SK-N-SH (cell line): ENCODE measurements around the gene REELD1. TPM values are rescaled to one million over a fixed set of nuclear protein-coding genes. Genes with fewer than 3 reads are reported as not detected.

Experiments
- CTCF ChIA-PET: fragments of 300-600, 350-600 bp; formaldehyde crosslinking; extraction: SDS; loops from one replicate; lab custom pipeline; 2021; lab: Yijun Ruan, JAX
- POLR2A ChIA-PET: fragments of 350-600 bp; sonication (Branson Sonifier 250); formaldehyde crosslinking; extraction: SDS; loops from one replicate; lab custom pipeline; 2020; ENCODE audit warnings: antibody characterized with exemption, inconsistent platforms; lab: Yijun Ruan, JAX
- DNase-seq: peaks from one replicate; pipeline ENCODE4 v3.0.0; 2012
- H2AFZ ChIP-seq: fragments of 200-600 bp; sonication (generic); 2 replicates; pipeline ENCODE4 v1.8.1; 2016; ENCODE audit warnings: antibody characterized with exemption, mild to moderate bottlenecking, low read depth
- H3F3A ChIP-seq: fragments of 200-600 bp; sonication (generic); replicated peaks from 2 replicates; pipeline ENCODE3; 2016; ENCODE audit warnings: antibody characterized with exemption, mild to moderate bottlenecking; ENCODE audit not compliant: insufficient read depth
- H3K27ac ChIP-seq, 2 experiments: fragments of 200-500 bp in 1 of 2; fragments of 200-600 bp in 1 of 2; sonication (Bioruptor generic) in 1 of 2; sonication (generic), shearing (Covaris generic) in 1 of 2; 2 replicates each; pipeline versions ENCODE4 v1.5.1 to v1.6.1; 2014 to 2016; ENCODE audit warnings: low read depth in 2 of 2, inconsistent platforms in 1 of 2, low read length in 1 of 2, mild to moderate bottlenecking in 1 of 2, mixed read lengths in 1 of 2
- H3K27me3 ChIP-seq: fragments of 200-600 bp; sonication (generic), shearing (Covaris generic); 2 replicates; pipeline ENCODE4 v1.6.1; 2016; ENCODE audit warnings: mixed run types; ENCODE audit not compliant: insufficient read depth
- H3K36me3 ChIP-seq, 2 experiments: fragments of 200-500 bp in 1 of 2; fragments of 200-600 bp in 1 of 2; sonication (Bioruptor generic) in 1 of 2; sonication (generic) in 1 of 2; replicated peaks in 1 of 2; 2 replicates each; pipeline versions ENCODE3 to v1.5.1; 2014 to 2016; ENCODE audit warnings: low read length in 1 of 2, mild to moderate bottlenecking in 1 of 2; ENCODE audit not compliant: insufficient read depth in 2 of 2, control insufficient read depth in 1 of 2
- H3K4me1 ChIP-seq, 2 experiments: fragments of 200-500 bp in 1 of 2; fragments of 200-600 bp in 1 of 2; sonication (Bioruptor generic) in 1 of 2; sonication (generic), shearing (Covaris generic) in 1 of 2; 2 replicates each; pipeline versions ENCODE4 v1.5.1 to v1.6.1; 2014 to 2016; ENCODE audit warnings: low read depth in 1 of 2, low read length in 1 of 2, mixed run types in 1 of 2; ENCODE audit not compliant: insufficient read depth in 2 of 2, control insufficient read depth in 1 of 2
- H3K4me2 ChIP-seq: fragments of 200-600 bp; sonication (generic), shearing (Covaris generic); 2 replicates; pipeline ENCODE4 v1.6.1; 2017; ENCODE audit warnings: mixed run types
- H3K4me3 ChIP-seq, 2 experiments: fragments of 200-500 bp in 1 of 2; fragments of 200-600 bp in 1 of 2; sonication (Bioruptor generic) in 1 of 2; sonication (generic), shearing (Covaris generic) in 1 of 2; 2 replicates each; pipeline versions ENCODE4 v1.5.1 to v1.8.1; 2014 to 2016; ENCODE audit warnings: low read depth in 2 of 2, inconsistent platforms in 1 of 2, low read length in 1 of 2, mild to moderate bottlenecking in 1 of 2, mixed read lengths in 1 of 2, moderate library complexity in 1 of 2
- H3K79me2 ChIP-seq: fragments of 200-600 bp; sonication (generic); 2 replicates; pipeline ENCODE4 v1.8.1; 2017; ENCODE audit warnings: mild to moderate bottlenecking; ENCODE audit not compliant: insufficient read depth
- H3K9ac ChIP-seq: fragments of 200-600 bp; sonication (generic); 2 replicates; pipeline ENCODE4 v1.6.1; 2017; ENCODE audit warnings: mixed run types
- H3K9me2 ChIP-seq: fragments of 200-600 bp; sonication (generic); 2 replicates; pipeline ENCODE4 v1.6.1; 2017; ENCODE audit warnings: mixed run types
- H3K9me3 ChIP-seq: fragments of 200-600 bp; sonication (generic); 2 replicates; pipeline ENCODE4 v1.6.1; 2017; ENCODE audit warnings: mixed run types, mild to moderate bottlenecking, moderate library complexity
- H4K20me1 ChIP-seq: fragments of 200-600 bp; sonication (generic); 2 replicates; pipeline ENCODE4 v1.6.1; 2017; ENCODE audit warnings: mild to moderate bottlenecking, mixed run types; ENCODE audit not compliant: insufficient read depth
- ELF1 ChIP-seq: IDR thresholded peaks from 2 replicates; pipeline ENCODE4 v1.4.0; 2012
- EP300 ChIP-seq, 2 experiments: IDR thresholded peaks; 2 replicates each; pipeline versions ENCODE4 v1.4.0 to v1.6.1; 2012; ENCODE audit warnings: borderline replicate concordance in 1 of 2, low read depth in 1 of 2, low read length in 1 of 2
- FOXJ3 ChIP-seq: sonication (generic); formaldehyde crosslinking; IDR thresholded peaks from 2 replicates; pipeline ENCODE4 v1.5.1; 2020; ENCODE audit warnings: mild to moderate bottlenecking, missing genetic modification reagents
- GABPA ChIP-seq: IDR thresholded peaks from 2 replicates; pipeline ENCODE4 v1.4.0; 2012; ENCODE audit warnings: low read depth, mild to moderate bottlenecking
- GATA2 ChIP-seq: sonication (generic); formaldehyde crosslinking; IDR thresholded peaks from 2 replicates; pipeline ENCODE4 v1.5.0; 2020; ENCODE audit warnings: mild to moderate bottlenecking, missing genetic modification reagents
- MXI1 ChIP-seq: IDR thresholded peaks from 2 replicates; pipeline ENCODE4 v1.6.1; 2012; ENCODE audit warnings: mild to moderate bottlenecking, low read depth, low read length, improper control_type of control experiment
- NRF1 ChIP-seq: IDR thresholded peaks from 2 replicates; pipeline ENCODE4 v1.6.1; 2012; ENCODE audit warnings: low read depth, mild to moderate bottlenecking, low read length
- POLR2AphosphoS5 ChIP-seq: IDR thresholded peaks from 2 replicates; pipeline ENCODE4 v1.6.1; 2012; ENCODE audit warnings: low read depth, low read length
- RAD21 ChIP-seq: IDR thresholded peaks from 2 replicates; pipeline ENCODE4 v1.6.1; 2012; ENCODE audit warnings: mild to moderate bottlenecking, low read length
- RCOR1 ChIP-seq: fragments of 150-350 bp; IDR thresholded peaks from 2 replicates; pipeline ENCODE4 v1.6.1; 2017; ENCODE audit warnings: antibody characterized with exemption, low read length
- RFX5 ChIP-seq: IDR thresholded peaks from 2 replicates; pipeline ENCODE4 v1.6.1; 2012; ENCODE audit warnings: mild to moderate bottlenecking, improper control_type of control experiment, low read length
- SIN3A ChIP-seq: IDR thresholded peaks from 2 replicates; pipeline ENCODE4 v1.6.1; 2012; ENCODE audit warnings: low read depth, mild to moderate bottlenecking, low read length, moderate library complexity, borderline replicate concordance
- TCF12 ChIP-seq: IDR thresholded peaks from 2 replicates; pipeline ENCODE4 v1.4.0; 2012
- YY1 ChIP-seq: IDR thresholded peaks from 2 replicates; pipeline ENCODE4 v1.4.0; 2012; ENCODE audit warnings: low read depth, mild to moderate bottlenecking
- ZBTB33 ChIP-seq: IDR thresholded peaks from 2 replicates; pipeline ENCODE4 v1.4.0; 2012; ENCODE audit warnings: low read depth, borderline replicate concordance
- WGBS: methylation state at CpG from one replicate; pipeline ENCODE4 v1.1.6; 2017; ENCODE audit warnings: low lambda C conversion rate; 5-methylcytosine and 5-hydroxymethylcytosine counted together
- polyA plus RNA-seq, 3 experiments: library from polyadenylated mRNA; depleted of rRNA; stranded (reverse); fragments of >200 nt; gene quantifications; 2 replicates each; pipeline ENCODE4 v1.2.3, GENCODE V29; 2012
- TF ChIP-seq, protein P1 (sequence below): IDR thresholded peaks from 2 replicates; pipeline ENCODE4 v1.4.0; 2012; ENCODE audit warnings: low read depth, borderline replicate concordance
- TF ChIP-seq, protein P2 (sequence below): IDR thresholded peaks from 2 replicates; pipeline ENCODE4; 2012
- TF ChIP-seq, protein P3 (sequence below): fragments of 150-350 bp; IDR thresholded peaks from 2 replicates; pipeline ENCODE4 v1.6.1; 2016; ENCODE audit warnings: mild to moderate bottlenecking, low read depth, low read length

Gene REELD1
- polyA plus RNA-seq, 1 of the 3 experiments (the other 2 are of a cell fraction) = not detected

DNA sequence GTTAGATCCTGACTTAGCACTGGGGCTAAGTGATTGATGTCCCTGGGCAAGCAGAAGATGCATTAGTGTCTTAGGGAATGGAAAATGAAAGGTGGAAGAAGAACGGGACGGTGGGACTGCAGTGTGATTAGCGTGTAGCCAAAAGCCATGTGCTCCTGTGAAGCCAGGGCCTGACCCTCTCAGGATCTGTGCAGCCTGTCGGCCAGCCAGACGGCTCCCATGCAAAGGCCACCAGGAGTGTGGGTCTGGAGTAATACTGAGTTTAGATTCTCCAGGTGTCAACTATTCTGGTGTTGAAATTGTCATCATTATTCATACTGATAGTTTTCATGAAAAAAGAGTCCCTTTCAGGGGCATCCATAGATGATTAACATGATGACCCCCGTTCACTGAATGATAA is 32.0 kb downstream of the REELD1 start:
- H2AFZ ChIP-seq = no peak overlapping the region
- H3K36me3 ChIP-seq = no peaks in the 10 kb centered on the region
- no peaks in the 10 kb centered on the region for H3K9me3 ChIP-seq
- H4K20me1 ChIP-seq = no peaks in the 10 kb centered on the region
- ChIA-PET POLR2A (no interaction called here), CTCF (interaction anchor here (0.6 kb wide), 1 partner anchor 670 kb away, joined by 3 read pairs; no protein-coding TSS in a partner anchor)
- H3K4me2 ChIP-seq = no peak overlapping the region
- H3K27ac ChIP-seq = no peak overlapping the region
- WGBS = 87% methylated on average over 6 of the region's 6 CpGs
- TF ChIP-seq SIN3A = no peak
- no peak for TF ChIP-seq TCF12
- TF ChIP-seq ZBTB33 = no peak
- TF ChIP-seq RCOR1 = no peak
- no peak for TF ChIP-seq MXI1
- no peak for TF ChIP-seq NRF1
- TF ChIP-seq, protein P1, sequence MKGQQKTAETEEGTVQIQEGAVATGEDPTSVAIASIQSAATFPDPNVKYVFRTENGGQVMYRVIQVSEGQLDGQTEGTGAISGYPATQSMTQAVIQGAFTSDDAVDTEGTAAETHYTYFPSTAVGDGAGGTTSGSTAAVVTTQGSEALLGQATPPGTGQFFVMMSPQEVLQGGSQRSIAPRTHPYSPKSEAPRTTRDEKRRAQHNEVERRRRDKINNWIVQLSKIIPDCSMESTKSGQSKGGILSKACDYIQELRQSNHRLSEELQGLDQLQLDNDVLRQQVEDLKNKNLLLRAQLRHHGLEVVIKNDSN = no peak
- no peak for TF ChIP-seq POLR2AphosphoS5
- TF ChIP-seq, protein P2, sequence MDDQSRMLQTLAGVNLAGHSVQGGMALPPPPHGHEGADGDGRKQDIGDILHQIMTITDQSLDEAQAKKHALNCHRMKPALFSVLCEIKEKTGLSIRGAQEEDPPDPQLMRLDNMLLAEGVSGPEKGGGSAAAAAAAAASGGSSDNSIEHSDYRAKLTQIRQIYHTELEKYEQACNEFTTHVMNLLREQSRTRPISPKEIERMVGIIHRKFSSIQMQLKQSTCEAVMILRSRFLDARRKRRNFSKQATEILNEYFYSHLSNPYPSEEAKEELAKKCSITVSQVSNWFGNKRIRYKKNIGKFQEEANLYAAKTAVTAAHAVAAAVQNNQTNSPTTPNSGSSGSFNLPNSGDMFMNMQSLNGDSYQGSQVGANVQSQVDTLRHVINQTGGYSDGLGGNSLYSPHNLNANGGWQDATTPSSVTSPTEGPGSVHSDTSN = no peak
- no peak overlapping the region for H3K4me3 ChIP-seq
- DNase-seq = no peak
- H3K79me2 ChIP-seq = no peaks in the 10 kb centered on the region
- peaks cover 17% of the 10 kb centered on the region for H3F3A ChIP-seq
- peaks cover 6 to 17% of the 10 kb centered on the region in 2 experiments; a peak in 3 of 4 replicates for H3K4me1 ChIP-seq
- H3K9ac ChIP-seq = no peak overlapping the region
- no peaks in the 10 kb centered on the region for H3K9me2 ChIP-seq
- H3K27me3 ChIP-seq = no peaks in the 10 kb centered on the region

- no peaks in the 10 kb centered on the region for H3K9me3 ChIP-seq
- no peak overlapping the region for H2AFZ ChIP-seq
- WGBS = 57% methylated on average over 2 of the region's 2 CpGs
- H3K4me2 ChIP-seq = no peak overlapping the region
- H3K79me2 ChIP-seq = no peaks in the 10 kb centered on the region
- H3K27me3 ChIP-seq = no peaks in the 10 kb centered on the region
- POLR2A ChIA-PET = no interaction called here
- peaks cover 9% of the 10 kb centered on the region for H3F3A ChIP-seq
- peaks cover 2 to 9% of the 10 kb centered on the region in 2 experiments; a peak in 3 of 4 replicates for H3K4me1 ChIP-seq
- CTCF ChIA-PET = no interaction called here
- no peaks in the 10 kb centered on the region for H3K9me2 ChIP-seq
- DNase-seq = no peak
- H4K20me1 ChIP-seq = no peaks in the 10 kb centered on the region
- H3K9ac ChIP-seq = no peak overlapping the region
- no peak overlapping the region for H3K27ac ChIP-seq
- H3K4me3 ChIP-seq = no peak overlapping the region
- TF ChIP-seq RFX5 = no peak
- TF ChIP-seq, protein P3, sequence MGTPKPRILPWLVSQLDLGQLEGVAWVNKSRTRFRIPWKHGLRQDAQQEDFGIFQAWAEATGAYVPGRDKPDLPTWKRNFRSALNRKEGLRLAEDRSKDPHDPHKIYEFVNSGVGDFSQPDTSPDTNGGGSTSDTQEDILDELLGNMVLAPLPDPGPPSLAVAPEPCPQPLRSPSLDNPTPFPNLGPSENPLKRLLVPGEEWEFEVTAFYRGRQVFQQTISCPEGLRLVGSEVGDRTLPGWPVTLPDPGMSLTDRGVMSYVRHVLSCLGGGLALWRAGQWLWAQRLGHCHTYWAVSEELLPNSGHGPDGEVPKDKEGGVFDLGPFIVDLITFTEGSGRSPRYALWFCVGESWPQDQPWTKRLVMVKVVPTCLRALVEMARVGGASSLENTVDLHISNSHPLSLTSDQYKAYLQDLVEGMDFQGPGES = no peak
- TF ChIP-seq GABPA = no peak
- no peak for TF ChIP-seq MXI1
- TF ChIP-seq FOXJ3 = no peak
- no peak for TF ChIP-seq GATA2 (CRISPR knock-in tag)
- no peak for TF ChIP-seq EP300 (IDR thresholded peaks at IDR 0.05; ENCODE audit: borderline replicate concordance in 1 of 2, low read depth in 1 of 2, low read length in 1 of 2)
- no peak for TF ChIP-seq RAD21
- TF ChIP-seq, protein P1 = no peak
- no peak for TF ChIP-seq ELF1
- TF ChIP-seq, protein P2 = no peak
- no peak for TF ChIP-seq YY1
- no peaks in the 10 kb centered on the region for H3K36me3 ChIP-seq
Observed at GRCh38 chr4:146247356-146247755, 33.0 kb downstream of the REELD1 start.
